Ishikawa (cell line): Measurements from ENCODE around the gene LRRFIP2.

ENCODE experiments used
- CEBPB ChIP-seq: IDR thresholded peaks from 2 replicates; pipeline ENCODE4 v1.6.1; 2012
- CREB1 ChIP-seq: IDR thresholded peaks from 2 replicates; pipeline ENCODE4 v1.6.1; 2012; ENCODE audit warnings: low read depth
- EGR1 ChIP-seq: IDR thresholded peaks from 2 replicates; pipeline ENCODE4 v1.6.1; 2012
- EP300 ChIP-seq: IDR thresholded peaks from 2 replicates; pipeline ENCODE4 v1.6.1; 2012; ENCODE audit warnings: borderline replicate concordance
- RAD21 ChIP-seq: IDR thresholded peaks from 2 replicates; pipeline ENCODE4 v1.6.1; 2012; ENCODE audit warnings: low read depth
- TAF1 ChIP-seq: IDR thresholded peaks from 2 replicates; pipeline ENCODE4 v1.6.1; 2012; ENCODE audit warnings: low read depth, mild to moderate bottlenecking
- TCF12 ChIP-seq: IDR thresholded peaks from 2 replicates; pipeline ENCODE4 v1.6.1; 2012; ENCODE audit warnings: low read depth
- TEAD4 ChIP-seq: IDR thresholded peaks from 2 replicates; pipeline ENCODE4 v1.6.1; 2012
- YY1 ChIP-seq: IDR thresholded peaks from 2 replicates; pipeline ENCODE4 v1.6.1; 2012; ENCODE audit warnings: low read depth
- TF ChIP-seq, protein P1 (sequence below): IDR thresholded peaks from 2 replicates; pipeline ENCODE4 v1.6.1; 2012; ENCODE audit warnings: low read depth, mild to moderate bottlenecking
- TF ChIP-seq, protein P2 (sequence below): IDR thresholded peaks from 2 replicates; pipeline ENCODE4 v1.6.1; 2012
- TF ChIP-seq, protein P3 (sequence below): IDR thresholded peaks from 2 replicates; pipeline ENCODE4 v1.6.1; 2012

DNA sequence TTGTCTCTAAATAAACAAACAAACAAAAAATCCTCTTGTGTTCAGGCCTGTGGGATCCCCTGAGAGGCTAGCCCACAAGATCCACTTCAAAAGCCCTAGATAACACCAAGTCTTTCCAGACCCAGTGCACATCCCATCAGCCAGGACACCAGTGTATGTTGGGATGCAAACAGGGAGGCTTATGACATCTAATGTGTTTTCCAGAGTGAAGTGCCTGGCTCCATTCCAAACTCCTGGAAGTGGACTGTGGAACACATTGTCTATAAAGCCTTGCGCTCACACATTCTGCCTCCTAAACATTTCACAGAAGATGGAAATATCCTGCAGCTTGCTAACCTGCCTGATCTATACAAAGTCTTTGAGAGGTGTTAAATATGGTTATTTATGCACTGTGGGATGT lies 124.1 kb downstream of the LRRFIP2 start:
- TF ChIP-seq EP300: no peak
- TF ChIP-seq TAF1: no peak
- TF ChIP-seq, protein P1, sequence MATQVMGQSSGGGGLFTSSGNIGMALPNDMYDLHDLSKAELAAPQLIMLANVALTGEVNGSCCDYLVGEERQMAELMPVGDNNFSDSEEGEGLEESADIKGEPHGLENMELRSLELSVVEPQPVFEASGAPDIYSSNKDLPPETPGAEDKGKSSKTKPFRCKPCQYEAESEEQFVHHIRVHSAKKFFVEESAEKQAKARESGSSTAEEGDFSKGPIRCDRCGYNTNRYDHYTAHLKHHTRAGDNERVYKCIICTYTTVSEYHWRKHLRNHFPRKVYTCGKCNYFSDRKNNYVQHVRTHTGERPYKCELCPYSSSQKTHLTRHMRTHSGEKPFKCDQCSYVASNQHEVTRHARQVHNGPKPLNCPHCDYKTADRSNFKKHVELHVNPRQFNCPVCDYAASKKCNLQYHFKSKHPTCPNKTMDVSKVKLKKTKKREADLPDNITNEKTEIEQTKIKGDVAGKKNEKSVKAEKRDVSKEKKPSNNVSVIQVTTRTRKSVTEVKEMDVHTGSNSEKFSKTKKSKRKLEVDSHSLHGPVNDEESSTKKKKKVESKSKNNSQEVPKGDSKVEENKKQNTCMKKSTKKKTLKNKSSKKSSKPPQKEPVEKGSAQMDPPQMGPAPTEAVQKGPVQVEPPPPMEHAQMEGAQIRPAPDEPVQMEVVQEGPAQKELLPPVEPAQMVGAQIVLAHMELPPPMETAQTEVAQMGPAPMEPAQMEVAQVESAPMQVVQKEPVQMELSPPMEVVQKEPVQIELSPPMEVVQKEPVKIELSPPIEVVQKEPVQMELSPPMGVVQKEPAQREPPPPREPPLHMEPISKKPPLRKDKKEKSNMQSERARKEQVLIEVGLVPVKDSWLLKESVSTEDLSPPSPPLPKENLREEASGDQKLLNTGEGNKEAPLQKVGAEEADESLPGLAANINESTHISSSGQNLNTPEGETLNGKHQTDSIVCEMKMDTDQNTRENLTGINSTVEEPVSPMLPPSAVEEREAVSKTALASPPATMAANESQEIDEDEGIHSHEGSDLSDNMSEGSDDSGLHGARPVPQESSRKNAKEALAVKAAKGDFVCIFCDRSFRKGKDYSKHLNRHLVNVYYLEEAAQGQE: no peak
- TF ChIP-seq, protein P2, sequence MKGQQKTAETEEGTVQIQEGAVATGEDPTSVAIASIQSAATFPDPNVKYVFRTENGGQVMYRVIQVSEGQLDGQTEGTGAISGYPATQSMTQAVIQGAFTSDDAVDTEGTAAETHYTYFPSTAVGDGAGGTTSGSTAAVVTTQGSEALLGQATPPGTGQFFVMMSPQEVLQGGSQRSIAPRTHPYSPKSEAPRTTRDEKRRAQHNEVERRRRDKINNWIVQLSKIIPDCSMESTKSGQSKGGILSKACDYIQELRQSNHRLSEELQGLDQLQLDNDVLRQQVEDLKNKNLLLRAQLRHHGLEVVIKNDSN: no peak
- no peak for TF ChIP-seq RAD21
- no peak for TF ChIP-seq EGR1
- no peak for TF ChIP-seq TEAD4
- TF ChIP-seq, protein P3, sequence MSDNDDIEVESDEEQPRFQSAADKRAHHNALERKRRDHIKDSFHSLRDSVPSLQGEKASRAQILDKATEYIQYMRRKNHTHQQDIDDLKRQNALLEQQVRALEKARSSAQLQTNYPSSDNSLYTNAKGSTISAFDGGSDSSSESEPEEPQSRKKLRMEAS: no peak
- no peak for TF ChIP-seq YY1
- no peak for TF ChIP-seq TCF12
- TF ChIP-seq CREB1: no peak
- TF ChIP-seq CEBPB: no peak
